Breast epithelium (tissue), 4 donors: ENCODE results near the gene TCP11X1. TPM values are rescaled to one million over a fixed set of nuclear protein-coding genes. Genes with fewer than 3 reads are reported as not detected.
"Not testable (repeated sequence)": the region's sequence is repeated elsewhere in the genome, so short reads cannot be mapped to it uniquely, and the experiment has no call there.

Source experiments
- DNase-seq, 2 donors: peaks; one replicate each; pipeline ENCODE4 v3.0.0-alpha.2; 2019; ENCODE audit warnings: low spot score in 2 of 2
- H3K27ac ChIP-seq, 2 donors: fragments of 200-600 bp; sonication (generic) in 1 of 2; one replicate each; pipeline ENCODE4 v1.5.1; 2016 to 2019; ENCODE audit warnings: mild to moderate bottlenecking in 1 of 2
- H3K27me3 ChIP-seq, 2 donors: fragments of 200-600 bp; sonication (generic) in 1 of 2; one replicate each; pipeline versions ENCODE4 v1.5.1 to v1.6.0; 2017 to 2019; ENCODE audit warnings: control low read depth in 1 of 2, mild to moderate bottlenecking in 1 of 2
- H3K36me3 ChIP-seq: fragments of 200-600 bp; one replicate; pipeline ENCODE4 v1.5.1; 2019
- H3K4me1 ChIP-seq, 2 donors: fragments of 200-600 bp; sonication (generic); one replicate each; pipeline ENCODE4 v1.5.1; 2016 to 2019; ENCODE audit warnings: control low read depth in 1 of 2
- H3K4me3 ChIP-seq, 3 donors: fragments of 200-600 bp; sonication (generic); 1 replicate in 2 of 3; 2 replicates in 1 of 3; pipeline ENCODE4 v1.5.1; 2016 to 2019; ENCODE audit warnings: mild to moderate bottlenecking in 3 of 3, moderate library complexity in 2 of 3
- H3K9me3 ChIP-seq, 2 donors: fragments of 200-600 bp; sonication (generic) in 1 of 2; one replicate each; pipeline ENCODE4 v1.5.1; 2016 to 2019; ENCODE audit warnings: control low read depth in 1 of 2
- CTCF ChIP-seq, 3 donors: fragments of 450-650 bp; IDR thresholded peaks; one replicate each; pipeline ENCODE4 v1.5.1; 2016 to 2017; ENCODE audit warnings: antibody characterized with exemption in 3 of 3, mild to moderate bottlenecking in 3 of 3, moderate library complexity in 3 of 3
- POLR2A ChIP-seq: fragments of 450-650 bp; IDR thresholded peaks from one replicate; pipeline ENCODE4 v1.6.1; 2016; ENCODE audit warnings: antibody characterized with exemption, mild to moderate bottlenecking, moderate library complexity
- POLR2AphosphoS5 ChIP-seq, 3 donors: sonication (generic); formaldehyde crosslinking; IDR thresholded peaks; one replicate each; pipeline ENCODE4 v1.6.1; 2017; ENCODE audit warnings: antibody characterized with exemption in 3 of 3
- intact Hi-C: fragments of 100-400 bp; cut with DNase I; formaldehyde crosslinking; loops from one replicate; pipeline ENCODE4 v1.15.1; 2023; ENCODE audit warnings: low total_unique reads
- total RNA-seq, 3 donors: library from RNA; depleted of rRNA; stranded (reverse); fragments of >200 nt; gene quantifications; one replicate each; pipeline ENCODE4 v1.1.0, GENCODE V29; 2016

The TCP11X1 gene
- not detected for total RNA-seq

DNA sequence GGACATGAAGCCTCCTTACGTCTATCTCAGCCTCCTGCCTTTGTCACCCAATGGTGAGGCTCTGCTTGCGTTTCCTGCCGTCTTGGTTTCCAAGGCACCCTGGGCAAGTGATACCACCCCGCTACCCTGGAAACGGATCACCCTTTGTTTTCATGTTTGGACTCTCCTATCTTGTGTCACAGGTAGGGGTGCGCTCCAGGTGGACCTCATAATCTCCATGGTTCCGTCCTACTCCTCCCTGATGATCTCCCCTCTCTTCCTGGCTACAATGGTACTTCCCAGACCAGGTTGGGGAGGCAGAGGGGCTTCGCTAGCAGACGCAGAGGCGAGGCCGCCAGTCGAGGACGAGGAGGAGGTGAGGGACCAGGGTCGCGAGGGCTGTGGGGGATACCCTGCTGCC lies at the start of gene TCP11X1:
Gene TCP11X1, plus strand, starts transcription at position 316 of the 400 bp plus-strand sequence.
- intact Hi-C loops, H3K4me1 ChIP-seq, H3K4me3 ChIP-seq, H3K27me3 ChIP-seq, H3K27ac ChIP-seq, DNase-seq, H3K9me3 ChIP-seq, H3K36me3 ChIP-seq: not testable (repeated sequence)

DNA sequence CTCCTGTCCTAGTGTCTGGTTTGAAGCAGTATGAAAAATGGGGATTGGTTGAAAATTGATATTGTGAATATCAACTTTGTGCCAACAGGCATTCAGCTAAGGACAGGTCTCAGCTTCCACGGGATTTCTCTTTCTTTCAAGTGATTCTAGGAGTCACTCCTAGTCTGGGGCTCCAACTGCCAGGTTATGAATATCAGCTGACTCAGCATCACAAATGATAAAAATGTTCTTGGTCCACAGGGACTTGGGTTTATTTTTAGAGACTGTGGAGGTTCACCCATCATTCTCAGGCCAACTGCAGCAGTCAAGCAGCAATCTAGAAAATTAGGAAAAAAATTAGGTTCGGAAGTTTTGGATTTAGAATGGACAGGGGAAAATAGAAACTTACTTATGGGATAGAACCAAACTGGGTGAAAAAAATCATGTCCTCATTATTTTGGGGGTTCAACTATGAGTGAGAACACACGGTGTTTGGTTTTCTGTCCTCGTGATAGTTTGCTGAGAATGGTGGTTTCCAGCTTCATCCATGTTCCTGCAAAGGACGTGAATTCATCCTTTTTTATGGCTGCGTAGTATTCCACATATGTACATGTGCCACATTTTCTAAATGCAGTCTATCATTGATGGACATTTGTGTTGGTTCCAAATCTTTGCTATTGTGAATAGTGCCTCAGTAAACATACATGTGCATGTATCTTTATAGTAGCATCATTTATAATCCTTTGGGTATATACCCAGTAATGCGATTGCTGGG lies 29.0 kb upstream of the TCP11X1 start:
- peaks cover 2 to 12% of the 10 kb centered on the region in 2 donors for H3K9me3 ChIP-seq
- no peak for DNase-seq
- H3K36me3 ChIP-seq, result no peaks in the 10 kb centered on the region
- no peak overlapping the region for H3K27ac ChIP-seq
- H3K4me3 ChIP-seq, result no peak overlapping the region
- H3K27me3 ChIP-seq, result peaks cover 0 to 14% of the 10 kb centered on the region in 2 donors
- TF ChIP-seq POLR2A, result no peak
- TF ChIP-seq POLR2AphosphoS5 (IDR thresholded peaks at IDR 0.05), result no peak
- TF ChIP-seq CTCF (IDR thresholded peaks at IDR 0.05), result no peak
- intact Hi-C loops, result no loop called here
- H3K4me1 ChIP-seq, result no peaks in the 10 kb centered on the region

- H3K9me3 ChIP-seq, H3K27ac ChIP-seq, H3K27me3 ChIP-seq, H3K4me3 ChIP-seq, H3K36me3 ChIP-seq, intact Hi-C loops, H3K4me1 ChIP-seq, DNase-seq: not testable (repeated sequence)
These were observed 7.2 kb upstream of the TCP11X1 start for GRCh38 chrX:102207940-102208339.

DNA sequence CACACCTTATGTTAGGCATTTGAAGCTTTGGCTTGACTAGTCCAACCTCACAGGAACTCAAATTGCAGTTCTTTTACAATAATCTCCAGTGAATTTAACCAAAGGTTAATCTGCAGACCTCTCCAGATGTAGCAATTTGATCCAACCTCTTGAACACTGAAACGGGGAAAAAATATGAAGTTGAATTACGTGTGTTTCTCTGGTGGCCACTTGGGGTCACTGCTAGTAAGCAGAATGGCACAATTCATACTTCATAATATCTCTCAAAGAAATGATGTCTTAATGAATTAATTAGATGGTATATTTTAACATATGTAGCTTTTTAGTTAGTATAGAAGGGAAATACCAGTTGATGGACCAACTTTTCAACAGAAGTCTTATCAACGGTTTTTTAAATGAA lies 1.4 kb downstream of the TCP11X1 start:
- H3K36me3 ChIP-seq, DNase-seq, H3K27ac ChIP-seq, H3K4me3 ChIP-seq, H3K4me1 ChIP-seq, H3K27me3 ChIP-seq, intact Hi-C loops, H3K9me3 ChIP-seq: not testable (repeated sequence)

DNA sequence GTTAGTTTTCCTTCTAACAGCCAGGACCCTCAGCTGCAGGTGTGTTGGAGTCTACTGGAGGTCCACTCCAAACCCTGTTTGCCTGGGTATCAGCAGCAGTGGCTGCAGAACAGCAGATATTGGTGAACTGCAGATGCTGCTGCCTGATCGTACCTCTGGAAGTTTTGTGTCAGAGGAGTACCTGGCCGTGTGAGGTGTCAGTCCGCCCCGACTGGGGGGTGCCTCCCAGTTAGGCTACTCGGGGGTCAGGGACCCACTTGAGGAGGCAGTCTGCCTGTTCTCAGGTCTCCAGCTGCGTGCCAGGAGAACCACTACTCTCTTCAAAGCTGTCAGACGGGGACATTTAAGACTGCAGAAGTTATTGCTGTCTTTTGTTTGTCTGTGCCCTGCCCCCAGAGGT lies 20.6 kb downstream of the TCP11X1 start:
- DNase-seq, H3K4me1 ChIP-seq, H3K27me3 ChIP-seq, intact Hi-C loops, H3K4me3 ChIP-seq, H3K27ac ChIP-seq, H3K9me3 ChIP-seq, H3K36me3 ChIP-seq: not testable (repeated sequence)

DNA sequence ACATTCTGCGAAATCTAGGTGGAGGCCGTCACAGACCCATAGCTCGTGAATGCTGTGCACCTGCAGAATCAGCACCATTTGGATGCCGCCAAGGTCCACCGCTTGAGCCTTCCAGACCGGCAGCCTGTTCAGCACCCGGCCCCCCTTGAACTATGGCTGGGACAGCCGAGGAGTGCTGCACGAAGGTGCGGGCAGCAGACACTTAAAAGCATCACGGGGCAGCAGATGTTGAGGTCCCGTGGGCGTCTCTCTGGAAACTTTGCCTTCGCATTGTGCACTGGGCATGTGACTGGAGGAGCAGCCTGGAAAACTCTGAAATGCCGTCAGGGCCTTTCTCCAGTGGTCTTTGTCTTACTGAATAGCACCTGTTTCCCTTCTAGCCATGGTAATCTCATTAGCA lies 25.2 kb downstream of the TCP11X1 start:
- H3K27ac ChIP-seq, intact Hi-C loops, DNase-seq: not testable (repeated sequence)

GRCh38 chrX:102246893-102247292 lies 31.8 kb downstream of the TCP11X1 start, which contains the start of gene NXF2:
NXF2 (plus strand) TSS chrX:102247167; CDS start chrX:102307079, 59,912 bp downstream.
- H3K27ac ChIP-seq, H3K4me3 ChIP-seq, H3K27me3 ChIP-seq, intact Hi-C loops, H3K9me3 ChIP-seq, H3K36me3 ChIP-seq, DNase-seq, H3K4me1 ChIP-seq: not testable (repeated sequence)

More for the DNA sequence above, 25.2 kb downstream of the TCP11X1 start:
- not testable (repeated sequence) for H3K4me1 ChIP-seq, H3K36me3 ChIP-seq, H3K4me3 ChIP-seq, H3K9me3 ChIP-seq, H3K27me3 ChIP-seq

GRCh38 chrX:102272231-102272630 lies 57.1 kb downstream of the TCP11X1 start:
- H3K27ac ChIP-seq, H3K36me3 ChIP-seq, H3K4me3 ChIP-seq, H3K4me1 ChIP-seq, DNase-seq, H3K27me3 ChIP-seq, intact Hi-C loops, H3K9me3 ChIP-seq: not testable (repeated sequence)

Other genes starting within 250 kb of the TCP11X1 start
- gene TCEAL2, start 89.6 kb upstream of the TCP11X1 start, total RNA-seq, result 1 to 10 TPM in 1 of 3 donors, under 1 TPM in 1, not detected in 1; 0.66 to 6.4 TPM
- 1 to 10 TPM in 1 of 3 donors, not detected in 2; 2.6 TPM for gene TCEAL6, start 72.8 kb upstream of the TCP11X1 start, total RNA-seq
- 1 to 10 TPM; 1.6 to 5.3 (median 3.3) TPM for gene BEX5, start 59.3 kb upstream of the TCP11X1 start, total RNA-seq
- gene NXF2, start 31.9 kb downstream of the TCP11X1 start, total RNA-seq, result not detected
- not detected for gene NXF2B, start 224.7 kb downstream of the TCP11X1 start, total RNA-seq